Articular chondrocyte of knee joint (primary cell): ENCODE results near the gene ZNF362. TPM values are rescaled to one million over a fixed set of nuclear protein-coding genes. Genes with fewer than 3 reads are reported as not detected.

ENCODE experiments used
- small RNA-seq: library from RNA; depleted of rRNA; stranded (forward); fragments of <200 nt; gene quantifications from one replicate; pipeline ENCODE3, GENCODE V24; 2012
- total RNA-seq: library from RNA; depleted of rRNA; stranded (reverse); fragments of >200 nt; gene quantifications from 2 replicates; pipeline ENCODE4 v1.2.3, GENCODE V29; 2012

The ZNF362 gene, protein sequence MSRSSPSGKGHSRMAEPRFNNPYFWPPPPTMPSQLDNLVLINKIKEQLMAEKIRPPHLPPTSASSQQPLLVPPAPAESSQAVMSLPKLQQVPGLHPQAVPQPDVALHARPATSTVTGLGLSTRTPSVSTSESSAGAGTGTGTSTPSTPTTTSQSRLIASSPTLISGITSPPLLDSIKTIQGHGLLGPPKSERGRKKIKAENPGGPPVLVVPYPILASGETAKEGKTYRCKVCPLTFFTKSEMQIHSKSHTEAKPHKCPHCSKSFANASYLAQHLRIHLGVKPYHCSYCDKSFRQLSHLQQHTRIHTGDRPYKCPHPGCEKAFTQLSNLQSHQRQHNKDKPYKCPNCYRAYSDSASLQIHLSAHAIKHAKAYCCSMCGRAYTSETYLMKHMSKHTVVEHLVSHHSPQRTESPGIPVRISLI
- total RNA-seq, result 10.7 and 11.1 TPM in 2 replicates

DNA sequence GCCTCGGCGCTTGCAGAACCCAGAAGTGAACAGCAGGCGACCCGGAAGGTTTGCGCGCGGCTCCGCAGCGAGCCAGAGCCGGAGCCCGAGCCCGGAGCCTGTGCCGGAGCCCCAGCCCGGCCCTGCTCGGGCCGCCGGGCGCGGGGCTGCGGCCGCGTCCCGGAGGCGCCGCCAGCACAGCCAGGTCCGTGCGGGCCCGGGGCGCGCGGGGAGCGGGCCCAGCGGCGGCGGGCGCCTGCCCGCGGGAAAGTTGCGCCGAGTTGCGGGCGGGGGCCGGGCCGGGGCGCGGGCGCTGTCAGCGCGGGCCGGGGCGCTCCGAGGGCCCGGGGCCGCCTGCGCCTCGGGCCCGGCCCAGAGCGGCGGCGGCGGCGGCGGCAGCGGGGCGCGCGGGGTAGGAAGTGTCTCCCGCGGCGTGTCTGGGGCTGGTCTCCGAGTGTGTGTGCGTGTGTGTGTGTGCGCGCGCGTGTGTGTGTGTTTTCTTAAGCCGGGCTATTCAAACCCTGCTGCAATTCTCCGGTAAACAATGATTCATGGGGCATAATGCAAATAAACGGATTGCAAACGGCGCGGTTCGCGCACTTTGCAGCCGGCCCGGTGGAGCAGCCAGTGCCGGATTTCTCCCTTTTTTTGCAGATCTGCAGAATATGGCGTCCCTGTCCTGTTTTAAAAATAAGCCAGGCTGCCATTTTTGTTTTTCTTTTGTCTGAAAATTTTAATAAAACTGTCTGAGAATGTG is at the start of gene ZNF362:
ZNF362 (plus strand) TSS at position 22 of the 736 bp plus-strand sequence. CDS start 14,083 bp downstream, outside the sequence.

DNA sequence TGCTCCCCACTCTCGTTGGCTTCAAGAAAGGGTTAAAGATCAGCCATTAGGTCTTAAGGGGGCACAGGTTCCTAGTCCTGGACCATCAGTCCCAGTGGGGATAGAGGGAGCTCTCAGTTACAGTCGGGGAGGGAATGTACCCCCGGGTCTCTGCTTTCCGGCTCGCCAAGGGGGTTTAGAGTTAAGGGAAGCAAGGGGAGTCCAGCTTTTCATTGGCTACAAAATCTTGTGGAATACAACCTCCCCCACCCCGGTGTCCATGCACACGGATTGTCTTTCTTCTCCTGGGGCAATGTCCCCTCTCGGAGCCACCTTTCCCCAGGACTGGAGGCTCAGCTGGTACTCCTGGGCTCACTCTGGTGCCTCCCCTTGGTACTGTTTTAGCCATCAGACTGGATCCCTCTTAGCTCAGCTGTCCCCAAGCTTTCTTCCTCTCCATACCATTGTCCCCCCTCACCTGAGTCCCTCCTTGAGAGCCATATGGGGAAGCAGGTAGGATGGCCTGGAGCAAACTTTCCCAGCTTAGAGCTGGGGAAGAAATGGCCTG is 64.4 kb downstream of the ZNF362 start, which contains the start of gene A3GALT2:
A3GALT2 (minus strand) TSS at position 480 of the 547 bp plus-strand sequence; CDS start at position 480, 0 bp downstream.

Small RNA genes lying within 50 kb of the gene (small RNA-seq; reads per million reads assigned to genes)
- gene RN7SKP16, result not detected

Other genes starting within 250 kb of the ZNF362 start
- gene AK2, start 219.6 kb upstream of the ZNF362 start, total RNA-seq, result 140 and 168 TPM in 2 replicates
- gene AZIN2, start 175.3 kb upstream of the ZNF362 start, total RNA-seq, result 2.1 and 5.1 TPM in 2 replicates
- gene TRIM62, start 74.4 kb upstream of the ZNF362 start, total RNA-seq, result 1.7 and 2.2 TPM in 2 replicates
- gene A3GALT2, start 64.6 kb downstream of the ZNF362 start, total RNA-seq, result not detected in 2 replicates
- 57.0 and 65.6 TPM in 2 replicates for gene PHC2, start 174.6 kb downstream of the ZNF362 start, total RNA-seq
- 9.8 and 12.5 TPM in 2 replicates for gene ZSCAN20, start 216.2 kb downstream of the ZNF362 start, total RNA-seq